GM12873 (cell line): ENCODE results near the gene USP53.

Experiments
- CTCF ChIP-seq: IDR thresholded peaks from 2 replicates; pipeline ENCODE4 v1.5.1; 2012; ENCODE audit warnings: low read depth, mild to moderate bottlenecking, moderate library complexity, low read length, control low read depth; ENCODE audit not compliant: insufficient read depth; ENCODE audit errors: missing control alignments

Gene USP53

DNA sequence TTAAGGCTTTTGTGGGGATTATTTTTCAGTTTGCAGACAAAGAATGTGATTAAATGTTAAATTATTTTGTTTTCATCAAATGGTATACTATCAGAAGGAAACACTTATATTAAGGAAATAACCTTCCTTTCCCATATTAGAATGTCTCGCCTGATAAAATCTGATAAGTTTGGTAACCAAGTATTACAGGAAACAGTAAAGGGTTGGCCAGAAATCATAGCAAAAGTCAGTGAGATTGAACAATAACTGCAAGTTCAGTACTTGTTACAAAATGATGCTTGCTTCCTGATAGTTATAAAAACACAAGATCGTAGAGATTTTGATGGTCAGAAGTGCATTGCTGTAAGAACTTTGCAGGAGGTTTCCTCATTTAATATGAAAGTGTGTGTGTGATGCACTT lies 68.9 kb downstream of the USP53 start:
- TF ChIP-seq CTCF = no peak

DNA sequence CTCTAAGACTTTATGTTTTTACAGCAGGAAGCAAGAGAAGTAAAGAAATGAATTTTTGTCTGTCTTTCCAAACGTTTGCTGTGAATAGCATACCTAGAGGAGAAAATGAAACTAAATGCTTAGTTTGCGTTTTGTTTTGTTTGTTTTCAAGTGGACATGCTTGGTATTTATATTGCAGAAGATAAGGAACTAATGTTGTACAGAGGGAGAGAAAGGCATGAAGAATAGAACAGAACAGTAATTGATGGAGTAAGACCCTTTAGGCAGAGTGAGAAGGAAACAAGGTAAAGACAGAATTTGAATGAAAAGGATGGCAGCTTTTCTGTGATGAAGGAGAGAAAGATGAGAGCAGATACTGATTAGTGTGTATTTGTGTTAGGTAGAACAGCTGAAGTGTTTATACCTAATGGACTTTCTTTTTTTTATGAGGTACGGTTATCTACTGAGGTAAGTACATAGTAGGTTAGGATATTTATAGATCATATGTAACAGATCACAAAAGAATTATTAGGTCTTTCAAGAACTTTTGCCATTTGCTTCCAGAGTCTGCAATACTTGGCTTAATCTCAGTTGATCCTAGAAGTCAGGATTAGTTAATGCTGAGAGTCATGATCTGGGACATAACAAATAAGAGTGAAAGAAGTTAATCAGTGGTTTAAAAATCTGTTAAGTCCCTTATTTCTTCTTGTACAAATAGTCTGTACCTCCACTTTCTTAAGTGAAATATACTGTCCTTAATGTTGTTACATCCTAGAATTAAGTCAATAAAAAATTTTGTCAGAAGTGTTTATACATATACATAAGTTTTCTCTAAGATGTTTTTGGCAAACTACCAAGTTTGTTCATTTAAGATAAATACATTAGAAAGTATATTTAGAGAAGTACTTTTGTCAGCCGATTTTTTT lies 72.6 kb downstream of the USP53 start:
- no peak for TF ChIP-seq CTCF

DNA sequence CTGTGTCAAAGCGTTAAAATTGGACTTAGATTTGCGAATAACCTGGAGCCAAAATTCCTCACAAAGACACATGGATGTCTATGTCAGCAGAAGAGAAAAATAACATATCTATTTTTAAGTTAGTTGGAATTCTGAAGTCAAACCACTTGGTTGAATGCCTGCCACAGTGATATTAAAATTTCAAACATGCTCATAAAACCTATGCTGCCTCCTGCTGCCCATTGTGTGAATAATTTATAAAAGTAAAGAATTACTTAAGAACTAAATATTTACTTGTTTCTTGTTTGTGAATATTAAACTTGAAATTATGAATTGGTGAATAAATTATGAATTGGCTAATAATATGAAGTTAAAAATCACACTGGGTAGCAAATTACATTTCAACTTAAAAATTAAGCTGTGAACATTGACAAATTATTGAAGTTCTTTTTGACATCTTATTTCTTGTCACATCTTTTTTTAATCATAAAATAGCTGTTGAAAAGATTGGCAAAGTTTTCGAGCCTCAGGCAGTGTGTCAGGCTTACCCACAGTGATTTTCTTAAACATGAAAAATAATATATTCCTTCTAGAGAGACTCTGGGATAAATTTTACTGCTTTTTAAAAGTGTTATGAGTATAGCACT lies 74.0 kb downstream of the USP53 start:
- TF ChIP-seq CTCF = peak; percentile 48

- TF ChIP-seq CTCF = no peak
Observed at GRCh38 chr4:119289313-119289712, 76.8 kb downstream of the USP53 start.

DNA sequence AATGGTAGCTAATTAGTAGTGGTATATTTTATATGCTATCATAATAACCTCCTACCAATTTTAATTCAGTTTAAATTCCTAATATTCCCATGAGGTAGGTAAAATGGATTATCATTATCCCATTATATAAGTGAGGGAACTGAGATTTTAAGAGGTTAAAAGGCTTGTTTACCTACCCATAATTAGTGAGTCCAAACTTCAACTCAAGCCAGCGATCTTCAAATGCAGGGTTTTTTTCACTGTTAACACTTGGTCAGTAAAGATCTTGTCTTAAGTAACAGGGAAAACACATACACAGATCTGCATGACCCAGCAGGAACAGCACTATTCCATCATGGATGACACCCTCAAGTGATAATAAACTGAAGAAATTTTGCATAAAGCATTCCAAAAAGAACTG lies 78.1 kb downstream of the USP53 start:
- TF ChIP-seq CTCF = no peak

DNA sequence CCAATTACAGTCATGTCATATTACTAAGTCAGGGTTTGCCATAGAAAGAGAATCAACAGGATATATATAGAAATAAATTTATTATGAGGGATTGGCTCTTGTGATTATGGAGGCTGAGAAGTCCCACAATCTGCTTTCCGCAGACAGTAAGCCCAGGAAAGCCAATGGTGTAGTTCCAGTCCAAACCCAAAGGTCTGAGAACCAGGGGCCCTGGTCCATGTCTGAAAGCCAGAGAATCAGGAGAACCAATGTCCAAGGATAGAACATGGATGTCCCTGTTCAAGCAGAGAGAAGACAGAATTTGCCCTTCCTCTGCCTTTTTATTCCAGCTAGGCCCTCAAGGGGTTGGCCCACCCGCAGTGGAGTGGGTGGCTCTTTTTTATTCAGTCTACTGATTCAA lies 83.8 kb downstream of the USP53 start:
- no peak for TF ChIP-seq CTCF

DNA sequence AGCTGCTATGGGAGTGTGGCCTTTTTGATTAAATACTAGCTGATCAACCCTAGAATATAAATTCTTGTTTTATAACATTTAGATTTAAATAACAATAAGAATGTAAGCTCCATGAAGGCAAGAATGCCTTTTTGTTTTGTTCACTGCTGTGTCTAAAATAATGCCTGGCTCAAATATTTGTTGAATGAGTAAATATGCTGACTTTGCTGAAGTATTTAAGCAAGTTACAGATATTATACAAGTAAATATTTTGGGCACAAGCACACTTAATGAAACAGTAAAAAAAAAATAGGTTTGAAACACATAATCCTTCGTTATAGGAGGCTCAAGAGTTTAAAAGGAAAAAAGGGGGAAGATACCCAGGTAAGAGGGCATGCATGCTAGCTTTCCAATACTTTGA lies 85.3 kb downstream of the USP53 start:
- no peak for TF ChIP-seq CTCF
